Lower leg skin (tissue), 3 donors: ENCODE results near the gene ANKK1.

Source experiments
- POLR2A ChIP-seq, 2 donors: fragments of 450-650 bp; IDR thresholded peaks; one replicate each; pipeline ENCODE4 v1.6.1; 2016 to 2017; ENCODE audit warnings: antibody characterized with exemption in 2 of 2, mild to moderate bottlenecking in 1 of 2, moderate library complexity in 1 of 2
- TF ChIP-seq, protein P1 (sequence below), 3 donors: fragments of 450-650 bp; IDR thresholded peaks; one replicate each; pipeline ENCODE4 v1.5.1; 2016; ENCODE audit warnings: antibody characterized with exemption in 3 of 3, mild to moderate bottlenecking in 3 of 3, moderate library complexity in 2 of 3

DNA sequence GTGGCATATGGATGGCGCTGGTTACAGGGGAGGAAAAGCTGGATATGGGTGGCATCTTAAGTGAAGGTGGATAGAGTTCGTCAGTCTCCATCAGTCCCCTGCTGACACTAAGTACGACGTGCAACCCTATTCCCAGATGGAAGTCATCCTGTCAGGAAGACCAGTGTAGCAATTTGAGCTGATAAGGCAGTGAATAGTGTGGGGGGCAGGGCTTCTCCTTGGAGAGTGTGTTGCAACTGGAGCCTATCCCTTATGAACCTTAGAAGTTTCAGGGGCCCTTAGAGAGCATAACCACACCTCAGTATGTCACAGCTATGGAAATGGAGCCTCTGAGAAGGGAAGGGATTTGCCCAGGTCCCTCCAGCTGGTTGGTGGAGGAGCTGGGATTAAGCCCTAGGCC, 36.1 kb upstream of the ANKK1 start:
- no peak for TF ChIP-seq POLR2A (IDR thresholded peaks at IDR 0.05)
- TF ChIP-seq, protein P1, sequence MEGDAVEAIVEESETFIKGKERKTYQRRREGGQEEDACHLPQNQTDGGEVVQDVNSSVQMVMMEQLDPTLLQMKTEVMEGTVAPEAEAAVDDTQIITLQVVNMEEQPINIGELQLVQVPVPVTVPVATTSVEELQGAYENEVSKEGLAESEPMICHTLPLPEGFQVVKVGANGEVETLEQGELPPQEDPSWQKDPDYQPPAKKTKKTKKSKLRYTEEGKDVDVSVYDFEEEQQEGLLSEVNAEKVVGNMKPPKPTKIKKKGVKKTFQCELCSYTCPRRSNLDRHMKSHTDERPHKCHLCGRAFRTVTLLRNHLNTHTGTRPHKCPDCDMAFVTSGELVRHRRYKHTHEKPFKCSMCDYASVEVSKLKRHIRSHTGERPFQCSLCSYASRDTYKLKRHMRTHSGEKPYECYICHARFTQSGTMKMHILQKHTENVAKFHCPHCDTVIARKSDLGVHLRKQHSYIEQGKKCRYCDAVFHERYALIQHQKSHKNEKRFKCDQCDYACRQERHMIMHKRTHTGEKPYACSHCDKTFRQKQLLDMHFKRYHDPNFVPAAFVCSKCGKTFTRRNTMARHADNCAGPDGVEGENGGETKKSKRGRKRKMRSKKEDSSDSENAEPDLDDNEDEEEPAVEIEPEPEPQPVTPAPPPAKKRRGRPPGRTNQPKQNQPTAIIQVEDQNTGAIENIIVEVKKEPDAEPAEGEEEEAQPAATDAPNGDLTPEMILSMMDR (IDR thresholded peaks at IDR 0.05): no peak
